Activated naive CD8-positive, alpha-beta T cell (primary cell): ENCODE measurements around the gene PLXNB1.
"Not testable (repeated sequence)": the region's sequence is repeated elsewhere in the genome, so short reads cannot be mapped to it uniquely, and the experiment has no call there.

Source experiments
- H3K27ac Mint-ChIP-seq: one replicate; pipeline ENCODE4 v1.8.0; 2021; ENCODE audit warnings: mixed read lengths
- H3K27me3 Mint-ChIP-seq: one replicate; pipeline ENCODE4 v1.8.0; 2021; ENCODE audit warnings: mixed read lengths
- H3K36me3 Mint-ChIP-seq: one replicate; pipeline ENCODE4 v1.8.0; 2021; ENCODE audit warnings: mixed read lengths
- H3K4me1 Mint-ChIP-seq: one replicate; pipeline ENCODE4 v1.8.0; 2021; ENCODE audit warnings: low read depth, mixed read lengths
- H3K4me3 Mint-ChIP-seq: one replicate; pipeline ENCODE4 v1.8.0; 2021; ENCODE audit warnings: mild to moderate bottlenecking, mixed read lengths
- H3K9me3 Mint-ChIP-seq: one replicate; pipeline ENCODE4 v1.8.0; 2021; ENCODE audit warnings: low read depth, mixed read lengths

PLXNB1 gene

GRCh38 chr3:48429960-48430707 lies at the start of gene PLXNB1:
Gene PLXNB1 (minus strand): TSS chr3:48430086. CDS start chr3:48424611, 5,475 bp downstream.
- Mint-ChIP-seq H3K27ac (peak within 1 kb of the TSS; percentile 34), H3K36me3 (no peaks in the 10 kb centered on the region), H3K4me1 (peaks cover 13% of the 10 kb centered on the region), H3K9me3 (no peaks in the 10 kb centered on the region), H3K27me3 (no peaks in the 10 kb centered on the region), H3K4me3 (peak within 1 kb of the TSS; percentile 85)

- Mint-ChIP-seq H3K27ac (peak overlapping the region; percentile 94), H3K27me3 (no peaks in the 10 kb centered on the region), H3K4me1 (peaks cover 43% of the 10 kb centered on the region), H3K36me3 (no peaks in the 10 kb centered on the region), H3K4me3 (peak overlapping the region; percentile 79), H3K9me3 (no peaks in the 10 kb centered on the region)
Observed at GRCh38 chr3:48478626-48479555, 49.0 kb upstream of the PLXNB1 start.

- Mint-ChIP-seq H3K27me3 (no peaks in the 10 kb centered on the region), H3K27ac (peak overlapping the region; percentile 94), H3K36me3 (no peaks in the 10 kb centered on the region), H3K9me3 (no peaks in the 10 kb centered on the region), H3K4me1 (peaks cover 49% of the 10 kb centered on the region), H3K4me3 (peak overlapping the region; percentile 35)
Observed at GRCh38 chr3:48477959-48478520, 48.2 kb upstream of the PLXNB1 start.

GRCh38 chr3:48476426-48477053 lies 46.7 kb upstream of the PLXNB1 start:
- Mint-ChIP-seq H3K9me3 (no peaks in the 10 kb centered on the region), H3K4me1 (peaks cover 54% of the 10 kb centered on the region), H3K4me3 (no peak overlapping the region), H3K27me3 (no peaks in the 10 kb centered on the region), H3K36me3 (no peaks in the 10 kb centered on the region), H3K27ac (peak overlapping the region; percentile 16)

GRCh38 chr3:48475188-48475587 lies 45.3 kb upstream of the PLXNB1 start:
- peak overlapping the region; percentile 46 for H3K27ac Mint-ChIP-seq
- no peaks in the 10 kb centered on the region for H3K9me3 Mint-ChIP-seq
- H3K36me3 Mint-ChIP-seq = no peaks in the 10 kb centered on the region
- H3K27me3 Mint-ChIP-seq = no peaks in the 10 kb centered on the region
- peaks cover 61% of the 10 kb centered on the region for H3K4me1 Mint-ChIP-seq
- H3K4me3 Mint-ChIP-seq = no peak overlapping the region

GRCh38 chr3:48474619-48475018 lies 44.7 kb upstream of the PLXNB1 start:
- Mint-ChIP-seq H3K4me1 (peaks cover 62% of the 10 kb centered on the region), H3K27me3 (no peaks in the 10 kb centered on the region), H3K9me3 (no peaks in the 10 kb centered on the region), H3K4me3 (no peak overlapping the region), H3K36me3 (no peaks in the 10 kb centered on the region), H3K27ac (peak overlapping the region; percentile 65)

GRCh38 chr3:48474031-48474430 lies 44.1 kb upstream of the PLXNB1 start:
- H3K4me3 Mint-ChIP-seq, H3K27me3 Mint-ChIP-seq, H3K36me3 Mint-ChIP-seq, H3K27ac Mint-ChIP-seq, H3K9me3 Mint-ChIP-seq: not testable (repeated sequence)
- peaks cover 62% of the 10 kb centered on the region for H3K4me1 Mint-ChIP-seq

- no peaks in the 10 kb centered on the region for H3K27me3 Mint-ChIP-seq
- no peaks in the 10 kb centered on the region for H3K9me3 Mint-ChIP-seq
- peak overlapping the region; percentile 98 for H3K27ac Mint-ChIP-seq
- peaks cover 62% of the 10 kb centered on the region for H3K4me1 Mint-ChIP-seq
- no peaks in the 10 kb centered on the region for H3K36me3 Mint-ChIP-seq
- H3K4me3 Mint-ChIP-seq = peak overlapping the region; percentile 86
Observed at GRCh38 chr3:48473617-48473952, 43.7 kb upstream of the PLXNB1 start.

- Mint-ChIP-seq H3K9me3 (no peaks in the 10 kb centered on the region), H3K4me1 (peaks cover 61% of the 10 kb centered on the region), H3K4me3 (peak overlapping the region; percentile 86), H3K27me3 (no peaks in the 10 kb centered on the region), H3K36me3 (no peaks in the 10 kb centered on the region), H3K27ac (peak overlapping the region; percentile 98)
Observed at GRCh38 chr3:48472923-48473616, 43.2 kb upstream of the PLXNB1 start.

- Mint-ChIP-seq H3K36me3 (no peaks in the 10 kb centered on the region), H3K27ac (peak overlapping the region; percentile 98), H3K9me3 (no peaks in the 10 kb centered on the region), H3K4me1 (peaks cover 61% of the 10 kb centered on the region), H3K4me3 (peak overlapping the region; percentile 86), H3K27me3 (no peaks in the 10 kb centered on the region)
Observed at GRCh38 chr3:48472673-48472922, 42.7 kb upstream of the PLXNB1 start.

- H3K36me3 Mint-ChIP-seq = peaks cover 2% of the 10 kb centered on the region
Observed at GRCh38 chr3:48470286-48470685, 40.4 kb upstream of the PLXNB1 start.

GRCh38 chr3:48469046-48469915 lies 39.4 kb upstream of the PLXNB1 start:
- Mint-ChIP-seq H3K4me3 (peak overlapping the region; percentile 93), H3K4me1 (peaks cover 61% of the 10 kb centered on the region), H3K27ac (peak overlapping the region; percentile 92), H3K9me3 (no peaks in the 10 kb centered on the region), H3K36me3 (peaks cover 2% of the 10 kb centered on the region), H3K27me3 (no peaks in the 10 kb centered on the region)

More at GRCh38 chr3:48470286-48470685, 40.4 kb upstream of the PLXNB1 start:
- peak overlapping the region; percentile 92 for H3K27ac Mint-ChIP-seq
- H3K9me3 Mint-ChIP-seq = no peaks in the 10 kb centered on the region
- H3K4me3 Mint-ChIP-seq = peak overlapping the region; percentile 93
- H3K4me1 Mint-ChIP-seq = peaks cover 65% of the 10 kb centered on the region
- H3K27me3 Mint-ChIP-seq = no peaks in the 10 kb centered on the region

GRCh38 chr3:48468329-48468731 lies 38.4 kb upstream of the PLXNB1 start:
- H3K4me1 Mint-ChIP-seq = peaks cover 58% of the 10 kb centered on the region
- H3K4me3 Mint-ChIP-seq = peak overlapping the region; percentile 93
- peaks cover 2% of the 10 kb centered on the region for H3K36me3 Mint-ChIP-seq

More at GRCh38 chr3:48468329-48468731, 38.4 kb upstream of the PLXNB1 start:
- peak overlapping the region; percentile 96 for H3K27ac Mint-ChIP-seq
- no peaks in the 10 kb centered on the region for H3K27me3 Mint-ChIP-seq
- H3K9me3 Mint-ChIP-seq = no peaks in the 10 kb centered on the region
